A549 treated with RU486 at 1 μM for 4 hours (cell line): ENCODE measurements around the gene PKN3. TPM values are rescaled to one million over a fixed set of nuclear protein-coding genes. Genes with fewer than 3 reads are reported as not detected.

ENCODE experiments used
- total RNA-seq: library from RNA; stranded (reverse); fragments of 200-300 nt; extraction: Qiagen RNA extraction; gene quantifications from 5 replicates; pipeline ENCODE4 v1.2.3, GENCODE V29; 2022; ENCODE audit warnings: low read depth

Gene PKN3
- total RNA-seq = 11.0 to 16.7 TPM (median 14.9 TPM) in 5 replicates

GRCh38 chr9:128702445-128702948 is at the start of gene PKN3:
TSS of gene PKN3 (plus strand) at chr9:128702503. CDS start at chr9:128702916, 413 bp downstream.

GRCh38 chr9:128656416-128657343 is 45.6 kb upstream of the PKN3 start, which contains the start of gene DYNC2I2:
TSS of gene DYNC2I2 (minus strand) at chr9:128656847. CDS start at chr9:128656726, 121 bp downstream.

DNA sequence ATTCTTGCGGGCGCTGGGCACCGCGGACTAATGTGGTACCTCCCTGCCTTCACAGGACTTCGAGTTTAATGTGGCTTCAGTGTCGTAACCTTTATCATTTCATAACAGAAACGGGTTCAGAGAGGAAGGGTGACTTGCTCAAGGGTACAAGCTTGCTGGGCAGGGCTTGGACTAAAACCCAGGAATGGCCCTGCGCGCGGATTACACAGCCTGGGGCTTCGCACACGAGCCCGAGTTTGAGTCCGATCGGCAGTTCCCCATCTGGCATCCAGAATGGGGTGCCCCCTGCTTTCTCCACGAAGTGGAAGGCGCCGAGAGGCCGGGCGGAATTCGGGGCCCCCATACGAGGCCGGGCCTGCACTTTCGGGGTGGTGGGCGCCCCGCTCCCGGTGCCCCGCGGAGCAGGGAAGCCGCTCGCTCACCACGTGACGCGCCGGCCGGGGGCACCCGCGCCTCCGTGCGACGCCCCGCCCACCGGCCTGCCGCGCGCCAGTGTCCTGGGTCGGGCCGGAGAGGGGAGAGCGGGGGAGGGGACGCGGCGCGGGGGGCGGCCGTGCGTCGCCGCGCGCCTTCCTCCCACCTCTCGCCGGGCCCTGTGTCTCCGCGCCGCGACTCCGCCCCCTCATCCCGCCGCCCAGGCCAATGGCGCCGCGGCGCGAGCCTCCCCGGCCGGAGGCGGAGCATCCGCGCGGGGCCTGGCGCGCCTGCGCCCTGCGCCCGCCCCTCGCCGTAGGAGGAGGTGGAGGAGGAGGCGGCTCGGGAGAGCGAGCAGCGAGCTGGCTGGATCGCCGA is 13.6 kb upstream of the PKN3 start, which contains the start of gene SET:
SET (plus strand) TSS at position 722 of the 792 bp plus-strand sequence. CDS start 361 bp downstream, outside the sequence.

GRCh38 chr9:128723866-128724743 is 21.8 kb downstream of the PKN3 start, which contains the start of gene ZDHHC12:
TSS of gene ZDHHC12 (minus strand) at chr9:128724127. CDS start at chr9:128724093, 34 bp downstream.

Other genes with a start within 250 kb of the PKN3 start
- gene ODF2, start 246.5 kb upstream of the PKN3 start, total RNA-seq = 26.0 to 30.5 TPM (median 29.0 TPM) in 5 replicates
- 27.9 to 31.6 TPM (median 29.9 TPM) in 5 replicates for gene GLE1, start 197.8 kb upstream of the PKN3 start, total RNA-seq
- 125 to 161 TPM (median 144 TPM) in 5 replicates for gene SPTAN1, start 149.9 kb upstream of the PKN3 start, total RNA-seq
- 91.4 to 140 TPM (median 134 TPM) in 5 replicates for gene DYNC2I2, start 45.7 kb upstream of the PKN3 start, total RNA-seq
- gene SET, start 13.3 kb upstream of the PKN3 start, total RNA-seq = 401 to 564 TPM (median 434 TPM) in 5 replicates
- gene ZDHHC12, start 21.6 kb downstream of the PKN3 start, total RNA-seq = 55.5 to 94.9 TPM (median 86.5 TPM) in 5 replicates
- gene ZER1, start 69.4 kb downstream of the PKN3 start, total RNA-seq = 12.0 to 16.3 TPM (median 15.4 TPM) in 5 replicates
- 18.0 to 21.8 TPM (median 20.2 TPM) in 5 replicates for gene TBC1D13, start 84.8 kb downstream of the PKN3 start, total RNA-seq
- 14.5 to 32.2 TPM (median 27.6 TPM) in 5 replicates for gene ENDOG, start 116.0 kb downstream of the PKN3 start, total RNA-seq
- 23.5 to 47.1 TPM (median 42.2 TPM) in 5 replicates for gene SPOUT1, start 127.3 kb downstream of the PKN3 start, total RNA-seq
- 6.8 to 8.8 TPM (median 8.2 TPM) in 5 replicates for gene KYAT1, start 179.4 kb downstream of the PKN3 start, total RNA-seq
- 34.3 to 48.3 TPM (median 44.8 TPM) in 5 replicates for gene LRRC8A, start 179.6 kb downstream of the PKN3 start, total RNA-seq
- not detected in 5 replicates for gene PHYHD1, start 218.5 kb downstream of the PKN3 start, total RNA-seq
- gene DOLK, start 245.1 kb downstream of the PKN3 start, total RNA-seq = 27.4 to 35.9 TPM (median 35.3 TPM) in 5 replicates
- 36.0 to 42.3 TPM (median 38.6 TPM) in 5 replicates for gene NUP188, start 245.2 kb downstream of the PKN3 start, total RNA-seq